ENCODE data around the gene MAP7D2. TPM values are rescaled to one million over a fixed set of nuclear protein-coding genes. Genes with fewer than 3 reads are reported as not detected.

The MAP7D2 gene
- total and polyA plus RNA-seq, 2 of the 13 experiments (the other 11 are each of a cell fraction or from before 2014, with no cell fraction given): 9.6 to 10.5 TPM

- ChIA-PET POLR2A (no interaction called here), CTCF (ENCODE audit: low intra/inter-chr PET ratio, low total read pairs) (no interaction called here)
- no peak overlapping the region for H3K27ac ChIP-seq (ENCODE audit: extremely low read length, insufficient read depth, low read length)
- intact Hi-C loops (cut with micrococcal nuclease; ENCODE audit: unreplicated experiment) (no loop called here), in situ Hi-C loops (cut with HindIII; ENCODE audit: extremely low pct_ligation_motif_present, low pct_unique_long_range_greater_than_20kb) (no loop called here)
- no peak overlapping the region for H3K4me3 ChIP-seq (replicated peaks in 1 of 3; ENCODE audit: insufficient read depth in 1 of 3, low read depth in 2 of 3, low read length in 3 of 3)
- no peak overlapping the region for H3K9ac ChIP-seq (ENCODE audit: insufficient read depth, low read depth, low read length)
- H3K79me2 ChIP-seq (ENCODE audit: insufficient read depth, low read length): no peaks in the 10 kb centered on the region
- H3K27me3 ChIP-seq (ENCODE audit: control insufficient read depth in 1 of 2, insufficient read depth in 2 of 2, low read length in 2 of 2): no peaks in the 10 kb centered on the region
- no peaks in the 10 kb centered on the region for H3K4me1 ChIP-seq (ENCODE audit: insufficient read depth, low read length)
- H4K20me1 ChIP-seq (ENCODE audit: insufficient read depth, low read length): no peaks in the 10 kb centered on the region
- ATAC-seq (no peak), DNase-seq (ENCODE audit: low spot score) (no peak), FAIRE-seq (no peak)
- WGBS (ENCODE audit: low lambda C conversion rate): 94% methylated on average over 3 of the region's 6 CpGs
- no peaks in the 10 kb centered on the region for H3K36me3 ChIP-seq (replicated peaks in 1 of 2; ENCODE audit: control insufficient read depth in 1 of 2, insufficient read depth in 2 of 2, low read length in 2 of 2)
- no TSS peak for BruUV-seq (replicated peaks)
- no peak overlapping the region for H3K4me2 ChIP-seq (ENCODE audit: low read depth, low read length)
- H3K9me3 ChIP-seq (ENCODE audit: low read length): no peaks in the 10 kb centered on the region
- no peak for TF ChIP-seq ZFP82 (CRISPR knock-in tag; IDR thresholded peaks at IDR 0.05; ENCODE audit: borderline replicate concordance)
- no peak for TF ChIP-seq ZSCAN25 (CRISPR knock-in tag; IDR thresholded peaks at IDR 0.05)
- TF ChIP-seq ZNF781 (CRISPR knock-in tag; IDR thresholded peaks at IDR 0.05; ENCODE audit: borderline replicate concordance, not compliant biosample characterization): no peak
- no peak for TF ChIP-seq ZNF17 (CRISPR knock-in tag; IDR thresholded peaks at IDR 0.05)
- no peak for TF ChIP-seq MAZ (IDR thresholded peaks at IDR 0.05; ENCODE audit: borderline replicate concordance, low read depth, low read length)
- TF ChIP-seq MAZ (CRISPR knock-in tag; IDR thresholded peaks at IDR 0.05; ENCODE audit: low read depth): no peak
- no peak for TF ChIP-seq REPIN1 (CRISPR knock-in tag; IDR thresholded peaks at IDR 0.05; ENCODE audit: borderline replicate concordance, low read depth)
- no peak for TF ChIP-seq SOX13 (IDR thresholded peaks at IDR 0.05)
- TF ChIP-seq SOX13 (CRISPR knock-in tag; conservative IDR thresholded peaks at IDR 0.05 in 1 of 2, IDR thresholded peaks at IDR 0.05 in 1 of 2): no peak
- no peak for TF ChIP-seq CHCHD3 (CRISPR knock-in tag; IDR thresholded peaks at IDR 0.05)
- TF ChIP-seq ZNF558 (CRISPR knock-in tag; IDR thresholded peaks at IDR 0.05; ENCODE audit: borderline replicate concordance): no peak
- no peak for TF ChIP-seq ZNF546 (CRISPR knock-in tag; conservative IDR thresholded peaks at IDR 0.05)
- H2AFZ ChIP-seq (ENCODE audit: low read length): no peak overlapping the region
Measured at GRCh38 chrX:19968276-19968675, 148.4 kb downstream of the MAP7D2 start.

All from HepG2 (cell line).